ENCODE results near the gene KIF15.
"Not testable (repeated sequence)": the region's sequence is repeated elsewhere in the genome, so short reads cannot be mapped to it uniquely, and the experiment has no call there.

Gene KIF15

GRCh38 chr3:44802011-44802410 lies 40.4 kb downstream of the KIF15 start:
- ATAC-seq (no peak), DNase-seq (ENCODE audit: low spot score in 2 of 2) (no peak)
- no peaks in the 10 kb centered on the region for H3K9me3 Mint-ChIP-seq
- no peak overlapping the region for H3K4me3 Mint-ChIP-seq
- peaks cover 10% of the 10 kb centered on the region for H3K36me3 Mint-ChIP-seq
- H3K27ac Mint-ChIP-seq: no peak overlapping the region
- H3K4me1 Mint-ChIP-seq: no peaks in the 10 kb centered on the region

- H3K27ac Mint-ChIP-seq: no peak overlapping the region
- DNase-seq (ENCODE audit: low spot score in 2 of 2) (no peak), ATAC-seq (no peak)
- H3K36me3 Mint-ChIP-seq: peaks cover 16% of the 10 kb centered on the region
- no peaks in the 10 kb centered on the region for H3K4me1 Mint-ChIP-seq
- H3K9me3 Mint-ChIP-seq: no peaks in the 10 kb centered on the region
- H3K4me3 Mint-ChIP-seq: no peak overlapping the region
Measured at GRCh38 chr3:44803298-44803697, 41.7 kb downstream of the KIF15 start.

- H3K27ac Mint-ChIP-seq: no peak overlapping the region
- ATAC-seq: no peak
- no peaks in the 10 kb centered on the region for H3K4me1 Mint-ChIP-seq
- H3K36me3 Mint-ChIP-seq: peaks cover 16% of the 10 kb centered on the region
- H3K4me3 Mint-ChIP-seq: no peak overlapping the region
- no peak for DNase-seq (ENCODE audit: low spot score in 2 of 2)
- no peaks in the 10 kb centered on the region for H3K9me3 Mint-ChIP-seq
Measured at GRCh38 chr3:44805960-44806359, 44.4 kb downstream of the KIF15 start.

GRCh38 chr3:44814751-44815150 lies 53.2 kb downstream of the KIF15 start:
- no peaks in the 10 kb centered on the region for H3K4me1 Mint-ChIP-seq
- H3K36me3 Mint-ChIP-seq: peaks cover 26% of the 10 kb centered on the region
- ATAC-seq (no peak), DNase-seq (ENCODE audit: low spot score in 2 of 2) (no peak)
- H3K27ac Mint-ChIP-seq: no peak overlapping the region
- no peak overlapping the region for H3K4me3 Mint-ChIP-seq
- H3K9me3 Mint-ChIP-seq: peaks cover 4% of the 10 kb centered on the region

GRCh38 chr3:44816334-44816733 lies 54.7 kb downstream of the KIF15 start:
- ATAC-seq; H3K4me3 Mint-ChIP-seq; DNase-seq (ENCODE audit: low spot score in 2 of 2); H3K4me1 Mint-ChIP-seq; H3K27ac Mint-ChIP-seq; H3K9me3 Mint-ChIP-seq: not testable (repeated sequence)
- H3K36me3 Mint-ChIP-seq: peaks cover 26% of the 10 kb centered on the region

GRCh38 chr3:44821206-44821605 lies 59.6 kb downstream of the KIF15 start:
- not testable (repeated sequence) for ATAC-seq; H3K9me3 Mint-ChIP-seq; H3K4me3 Mint-ChIP-seq; H3K4me1 Mint-ChIP-seq; H3K27ac Mint-ChIP-seq; DNase-seq (ENCODE audit: low spot score in 2 of 2)
- peaks cover 15% of the 10 kb centered on the region for H3K36me3 Mint-ChIP-seq

GRCh38 chr3:44825264-44825925 lies 63.8 kb downstream of the KIF15 start:
- Mint-ChIP-seq H3K4me3 (no peak overlapping the region), H3K4me1 (no peaks in the 10 kb centered on the region), H3K27ac (no peak overlapping the region), H3K36me3 (peaks cover 26% of the 10 kb centered on the region), H3K9me3 (peaks cover 3% of the 10 kb centered on the region)
- ATAC-seq (no peak), DNase-seq (ENCODE audit: low spot score in 2 of 2) (no peak)

GRCh38 chr3:44827196-44827595 lies 65.6 kb downstream of the KIF15 start:
- no peaks in the 10 kb centered on the region for H3K4me1 Mint-ChIP-seq
- ATAC-seq (no peak), DNase-seq (ENCODE audit: low spot score in 2 of 2) (no peak)
- no peak overlapping the region for H3K4me3 Mint-ChIP-seq
- H3K36me3 Mint-ChIP-seq: peaks cover 33% of the 10 kb centered on the region
- no peak overlapping the region for H3K27ac Mint-ChIP-seq
- peaks cover 3% of the 10 kb centered on the region for H3K9me3 Mint-ChIP-seq

- DNase-seq (ENCODE audit: low spot score in 2 of 2) (no peak), ATAC-seq (no peak)
- H3K9me3 Mint-ChIP-seq: peaks cover 3% of the 10 kb centered on the region
- H3K4me3 Mint-ChIP-seq: no peak overlapping the region
- no peaks in the 10 kb centered on the region for H3K4me1 Mint-ChIP-seq
- no peak overlapping the region for H3K27ac Mint-ChIP-seq
- peaks cover 29% of the 10 kb centered on the region for H3K36me3 Mint-ChIP-seq
Measured at GRCh38 chr3:44831232-44831631, 69.6 kb downstream of the KIF15 start.

GRCh38 chr3:44832032-44832431 lies 70.4 kb downstream of the KIF15 start:
- ATAC-seq (no peak), DNase-seq (ENCODE audit: low spot score in 2 of 2) (no peak)
- peaks cover 29% of the 10 kb centered on the region for H3K36me3 Mint-ChIP-seq
- H3K4me3 Mint-ChIP-seq: no peak overlapping the region
- H3K4me1 Mint-ChIP-seq: no peaks in the 10 kb centered on the region
- no peak overlapping the region for H3K27ac Mint-ChIP-seq
- H3K9me3 Mint-ChIP-seq: peaks cover 11% of the 10 kb centered on the region

- H3K4me1 Mint-ChIP-seq: no peaks in the 10 kb centered on the region
- ATAC-seq (no peak), DNase-seq (ENCODE audit: low spot score in 2 of 2) (no peak)
- no peak overlapping the region for H3K27ac Mint-ChIP-seq
- no peak overlapping the region for H3K4me3 Mint-ChIP-seq
- H3K9me3 Mint-ChIP-seq: peaks cover 11% of the 10 kb centered on the region
- peaks cover 25% of the 10 kb centered on the region for H3K36me3 Mint-ChIP-seq
Measured at GRCh38 chr3:44832965-44833364, 71.4 kb downstream of the KIF15 start.

- no peaks in the 10 kb centered on the region for H3K4me1 Mint-ChIP-seq
- DNase-seq (ENCODE audit: low spot score in 2 of 2) (no peak), ATAC-seq (no peak)
- H3K36me3 Mint-ChIP-seq: peaks cover 27% of the 10 kb centered on the region
- peaks cover 11% of the 10 kb centered on the region for H3K9me3 Mint-ChIP-seq
- H3K27ac Mint-ChIP-seq: no peak overlapping the region
- no peak overlapping the region for H3K4me3 Mint-ChIP-seq
Measured at GRCh38 chr3:44833394-44833793, 71.8 kb downstream of the KIF15 start.

GRCh38 chr3:44835684-44836083 lies 74.1 kb downstream of the KIF15 start:
- peaks cover 32% of the 10 kb centered on the region for H3K36me3 Mint-ChIP-seq
- no peak for ATAC-seq
- no peak overlapping the region for H3K27ac Mint-ChIP-seq
- H3K4me3 Mint-ChIP-seq: no peak overlapping the region
- H3K9me3 Mint-ChIP-seq: peaks cover 11% of the 10 kb centered on the region
- H3K4me1 Mint-ChIP-seq: no peaks in the 10 kb centered on the region
- no peak for DNase-seq (ENCODE audit: low spot score in 2 of 2)

GRCh38 chr3:44842376-44842775 lies 80.8 kb downstream of the KIF15 start:
- no peak for DNase-seq (ENCODE audit: low spot score in 2 of 2)
- no peaks in the 10 kb centered on the region for H3K4me1 Mint-ChIP-seq
- peaks cover 48% of the 10 kb centered on the region for H3K36me3 Mint-ChIP-seq
- H3K27ac Mint-ChIP-seq: no peak overlapping the region
- ATAC-seq: no peak
- no peak overlapping the region for H3K4me3 Mint-ChIP-seq
- no peaks in the 10 kb centered on the region for H3K9me3 Mint-ChIP-seq

- no peaks in the 10 kb centered on the region for H3K4me1 Mint-ChIP-seq
- no peaks in the 10 kb centered on the region for H3K9me3 Mint-ChIP-seq
- no peak overlapping the region for H3K27ac Mint-ChIP-seq
- ATAC-seq (no peak), DNase-seq (ENCODE audit: low spot score in 2 of 2) (no peak)
- no peak overlapping the region for H3K4me3 Mint-ChIP-seq
- H3K36me3 Mint-ChIP-seq: peaks cover 25% of the 10 kb centered on the region
Measured at GRCh38 chr3:44845528-44846520, 84.2 kb downstream of the KIF15 start.

- ATAC-seq: no peak
- peaks cover 21% of the 10 kb centered on the region for H3K36me3 Mint-ChIP-seq
- no peak for DNase-seq (ENCODE audit: low spot score in 2 of 2)
- no peaks in the 10 kb centered on the region for H3K4me1 Mint-ChIP-seq
- no peak overlapping the region for H3K4me3 Mint-ChIP-seq
- no peaks in the 10 kb centered on the region for H3K9me3 Mint-ChIP-seq
- no peak overlapping the region for H3K27ac Mint-ChIP-seq
Measured at GRCh38 chr3:44848634-44849033, 87.0 kb downstream of the KIF15 start.
